ENCODE data around the gene ATR. TPM values are rescaled to one million over a fixed set of nuclear protein-coding genes. Genes with fewer than 3 reads are reported as not detected.

ATR gene
- total RNA-seq (2022; extraction: Qiagen RNA extraction; ENCODE audit: low read depth) = 9.2 to 12.3 TPM (median 11.5 TPM) in 5 replicates

DNA sequence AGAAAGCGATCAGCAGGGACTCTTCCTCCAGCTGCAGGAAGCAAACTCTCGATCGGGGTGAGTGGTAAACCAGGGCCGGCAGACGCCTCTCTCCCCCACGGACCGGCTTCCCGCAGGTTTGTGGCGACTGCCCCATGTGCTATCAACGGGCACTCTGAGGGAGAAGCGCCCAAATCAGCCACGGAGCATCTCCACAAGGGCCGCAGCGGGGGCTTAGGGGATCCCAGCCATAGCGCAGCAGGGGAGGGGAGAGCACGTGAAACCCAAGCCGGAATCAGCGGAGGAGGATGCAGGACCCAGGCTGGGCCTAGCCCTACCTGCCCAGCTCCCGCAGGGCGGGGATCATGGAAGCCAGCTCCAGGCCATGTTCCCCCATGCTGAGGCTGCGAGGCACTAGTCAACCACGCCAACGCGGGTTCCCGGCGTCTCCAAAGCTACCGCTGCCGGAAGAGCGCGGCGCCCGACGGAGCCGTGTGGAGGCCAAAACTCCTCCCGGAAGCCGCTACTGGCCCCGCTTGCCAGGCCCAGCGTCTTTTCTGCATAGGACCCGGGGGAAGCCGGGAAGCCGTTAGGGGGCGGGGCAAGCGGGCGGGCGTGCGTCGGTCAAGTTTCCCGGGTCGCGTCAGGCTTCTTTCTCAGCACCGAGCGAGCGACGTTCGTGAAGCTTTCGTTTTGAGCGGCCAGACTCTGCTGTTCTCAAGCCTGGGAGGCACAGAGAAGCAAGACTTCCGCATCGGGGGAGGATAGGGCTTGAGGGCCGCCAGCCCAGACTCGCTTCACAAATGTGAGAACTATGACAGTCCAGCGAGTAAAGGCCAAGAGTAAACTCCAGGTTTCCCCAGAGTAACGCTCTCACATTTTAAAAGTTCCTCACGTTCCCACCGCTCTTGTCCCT lies at the start of gene ATR:
Gene ATR (minus strand): TSS at position 405 of the 895 bp plus-strand sequence. CDS start 29 bp downstream, at position 376.

DNA sequence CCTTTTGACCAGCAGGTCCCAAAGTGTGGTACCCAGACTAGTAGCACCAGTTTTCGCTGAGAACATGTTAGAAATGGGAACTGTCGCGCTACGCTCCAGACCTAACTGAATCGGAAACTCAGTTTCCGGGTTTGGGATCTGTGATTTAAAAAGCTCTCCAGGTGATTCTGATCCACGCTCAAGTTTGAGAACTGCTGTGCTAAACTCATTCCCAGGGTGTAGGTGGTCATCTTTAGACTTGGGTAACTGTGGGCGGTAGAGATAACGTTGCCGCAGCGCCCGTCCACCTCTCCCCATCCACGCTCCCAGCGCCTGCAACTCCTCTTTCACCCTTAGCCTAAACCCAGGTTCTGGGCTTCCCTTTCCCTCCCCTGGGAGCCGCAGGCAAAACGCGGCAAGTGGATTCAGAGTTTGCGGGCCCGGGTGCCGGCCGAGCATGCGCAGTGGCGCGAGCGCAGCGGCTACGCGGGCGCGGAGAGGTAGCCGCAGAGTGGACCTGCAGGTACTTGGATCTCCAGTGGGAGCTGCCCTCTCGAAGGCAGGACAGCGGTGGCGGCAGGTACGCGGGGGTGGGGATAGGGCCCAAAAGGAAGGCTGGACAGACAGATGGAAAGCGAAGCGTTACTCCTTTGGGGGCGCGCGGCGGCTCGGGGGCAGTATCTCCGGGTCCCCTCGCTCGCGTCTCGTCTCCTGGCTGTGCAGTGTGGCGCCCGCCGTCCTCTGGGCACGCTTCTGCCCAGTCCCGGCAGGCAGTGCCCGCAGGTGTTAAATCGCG lies 17.6 kb upstream of the ATR start, which contains the start of gene PLS1:
Gene PLS1 (plus strand): TSS at position 443 of the 775 bp plus-strand sequence. CDS start 67,845 bp downstream, outside the sequence.

DNA sequence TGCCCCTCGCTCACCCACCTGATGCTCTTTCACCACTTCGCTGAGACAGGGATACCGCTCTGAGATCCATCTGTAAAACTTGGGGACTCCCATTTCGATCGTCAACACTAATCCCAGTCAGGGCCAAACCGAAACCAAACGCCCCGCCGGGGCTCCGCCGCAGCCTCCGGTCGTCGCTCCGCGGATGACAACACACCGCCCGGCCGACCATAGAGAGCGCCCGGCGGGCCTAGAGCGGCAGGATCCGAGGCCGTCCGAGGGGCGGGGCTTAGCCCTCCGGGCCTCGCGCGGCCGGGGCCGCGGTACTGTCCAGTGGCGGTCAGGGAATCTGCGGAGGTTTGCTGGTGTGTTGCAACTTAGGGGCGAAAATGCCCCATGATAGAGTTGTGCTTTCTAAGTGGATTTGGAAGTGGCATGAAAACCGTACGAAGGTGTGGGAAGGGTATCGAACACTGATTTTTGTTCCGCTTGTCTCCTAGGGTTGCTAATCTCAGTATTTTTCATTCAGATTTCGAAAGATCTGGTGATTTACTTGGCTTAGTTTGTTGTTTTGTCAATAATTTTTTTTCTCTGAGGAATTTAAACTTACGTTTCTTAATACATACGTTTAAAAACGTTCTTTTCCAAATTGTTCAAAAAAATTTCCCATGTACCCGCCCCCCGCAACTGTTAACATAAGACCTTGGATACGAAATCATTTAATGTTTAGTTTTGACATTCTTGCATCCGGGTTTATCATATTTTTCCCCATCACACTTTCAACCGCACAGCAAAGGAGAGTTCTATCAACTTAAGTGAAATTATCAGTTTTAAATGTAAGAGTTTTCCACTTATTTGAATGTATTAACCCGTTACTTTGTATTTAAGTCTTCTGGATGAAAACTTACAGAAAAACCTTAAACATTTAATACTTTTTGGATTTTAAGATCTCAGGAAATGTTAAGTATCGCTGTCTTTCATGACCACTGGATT lies 130.4 kb downstream of the ATR start, which contains the start of gene XRN1:
Gene XRN1 (minus strand): TSS at position 186 of the 972 bp plus-strand sequence. CDS start 93 bp downstream, at position 93.

Other genes starting within 250 kb of the ATR start
- 1.5 to 4.4 TPM (median 3.9 TPM) in 5 replicates for gene XRN1, start 130.7 kb downstream of the ATR start, total RNA-seq (2022; extraction: Qiagen RNA extraction; ENCODE audit: low read depth)
- gene PLS1, start 17.7 kb upstream of the ATR start, total RNA-seq (2022; extraction: Qiagen RNA extraction; ENCODE audit: low read depth) = 9.4 to 13.7 TPM (median 12.8 TPM) in 5 replicates
- gene TRPC1, start 145.3 kb upstream of the ATR start, total RNA-seq (2022; extraction: Qiagen RNA extraction; ENCODE audit: low read depth) = 2.6 to 9.1 TPM (median 7.8 TPM) in 5 replicates

Data from A549 treated with RU486 at 1 μM for 4 hours (cell line).